Mucosa of descending colon (tissue), 3 donors: ENCODE measurements around the gene ASB9. TPM values are rescaled to one million over a fixed set of nuclear protein-coding genes. Genes with fewer than 3 reads are reported as not detected.
A peak's percentile ranks its signal among the peaks of the same experiment; 100 is the strongest.

ENCODE experiments used
- ATAC-seq: fragments of 200-7000 bp; cut with Tn5 transposase; one replicate; pipeline ENCODE4 v1.9.1; 2020; ENCODE audit warnings: mild to moderate bottlenecking, moderate library complexity
- DNase-seq, 3 donors: peaks; one replicate each; pipeline ENCODE4 v3.0.0-alpha.2; 2020
- H3K36me3 ChIP-seq: fragments of 200-600 bp; one replicate; pipeline ENCODE4 v1.8.0; 2021; ENCODE audit warnings: low read depth, mild to moderate bottlenecking
- H3K4me1 ChIP-seq: fragments of 200-600 bp; one replicate; pipeline ENCODE4 v1.8.0; 2021; ENCODE audit warnings: low read depth, mild to moderate bottlenecking
- H3K4me3 ChIP-seq: fragments of 200-600 bp; one replicate; pipeline ENCODE4 v1.8.0; 2021; ENCODE audit warnings: mild to moderate bottlenecking
- H3K9me3 ChIP-seq: fragments of 200-600 bp; one replicate; pipeline ENCODE4 v1.8.0; 2021; ENCODE audit warnings: mild to moderate bottlenecking
- intact Hi-C, 2 donors: fragments of 100-400 bp; cut with DNase I in 1 of 2; cut with micrococcal nuclease in 1 of 2; formaldehyde crosslinking; loops; one replicate each; pipeline versions ENCODE4 v1.11.0 to v1.11.1; 2022; cut with DNase I, micrococcal nuclease
- total RNA-seq, 3 donors: library from RNA; stranded (reverse); fragmentation: NEBNext Ultra II Directional in 2 of 3; extraction: Animal tissue kit (Norgen Biotek cat#: 25700) in 2 of 3; gene quantifications; one replicate each; pipeline versions ENCODE4 v1.2.1 to v1.2.4, GENCODE V29; 2021 to 2023
- TF ChIP-seq, protein P1 (sequence below): fragments of 200-600 bp; IDR thresholded peaks from one replicate; pipeline ENCODE4 v1.8.0; 2022; ENCODE audit warnings: antibody characterized with exemption, mild to moderate bottlenecking
- donor health status: DM: no; HTN: no; CAD: no; lungs with moderate emphysema.
- donor health status: DM: no; HTN: no; CAD: no.
- donor health status: DM: no; HTN: yes; CAD: no.

Gene ASB9
- total RNA-seq, 3 donors from 2014 or later = 0.63 to 2.7 (median 1.3) TPM

DNA sequence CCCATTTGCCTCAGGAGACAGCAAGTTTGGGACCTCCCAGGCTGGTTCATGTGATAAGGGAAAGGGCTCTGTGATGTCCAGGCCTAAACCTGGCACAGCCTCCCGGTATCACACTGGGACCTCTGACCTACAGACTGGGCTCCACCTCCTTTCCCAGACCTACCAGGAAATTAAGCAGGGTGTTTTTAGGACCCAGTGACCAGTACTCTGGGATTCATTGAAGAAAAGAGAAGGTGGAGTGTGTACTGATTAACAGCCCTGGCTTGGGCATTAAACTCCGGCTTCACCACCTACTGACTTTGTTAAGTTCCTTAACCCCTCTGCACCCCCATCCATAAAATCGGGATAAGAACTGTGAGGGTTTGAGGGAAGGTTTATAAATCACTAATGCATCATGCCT lies 28.6 kb downstream of the ASB9 start:
- ATAC-seq = peak; percentile 52
- TF ChIP-seq, protein P1, sequence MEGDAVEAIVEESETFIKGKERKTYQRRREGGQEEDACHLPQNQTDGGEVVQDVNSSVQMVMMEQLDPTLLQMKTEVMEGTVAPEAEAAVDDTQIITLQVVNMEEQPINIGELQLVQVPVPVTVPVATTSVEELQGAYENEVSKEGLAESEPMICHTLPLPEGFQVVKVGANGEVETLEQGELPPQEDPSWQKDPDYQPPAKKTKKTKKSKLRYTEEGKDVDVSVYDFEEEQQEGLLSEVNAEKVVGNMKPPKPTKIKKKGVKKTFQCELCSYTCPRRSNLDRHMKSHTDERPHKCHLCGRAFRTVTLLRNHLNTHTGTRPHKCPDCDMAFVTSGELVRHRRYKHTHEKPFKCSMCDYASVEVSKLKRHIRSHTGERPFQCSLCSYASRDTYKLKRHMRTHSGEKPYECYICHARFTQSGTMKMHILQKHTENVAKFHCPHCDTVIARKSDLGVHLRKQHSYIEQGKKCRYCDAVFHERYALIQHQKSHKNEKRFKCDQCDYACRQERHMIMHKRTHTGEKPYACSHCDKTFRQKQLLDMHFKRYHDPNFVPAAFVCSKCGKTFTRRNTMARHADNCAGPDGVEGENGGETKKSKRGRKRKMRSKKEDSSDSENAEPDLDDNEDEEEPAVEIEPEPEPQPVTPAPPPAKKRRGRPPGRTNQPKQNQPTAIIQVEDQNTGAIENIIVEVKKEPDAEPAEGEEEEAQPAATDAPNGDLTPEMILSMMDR = no peak
- Histone ChIP-seq H3K4me1 (no peaks in the 10 kb centered on the region), H3K4me3 (no peak overlapping the region), H3K9me3 (no peaks in the 10 kb centered on the region), H3K36me3 (no peaks in the 10 kb centered on the region)
- no peak for DNase-seq
- intact Hi-C loops = no loop called here

- TF ChIP-seq, protein P1 = no peak
- no peaks in the 10 kb centered on the region for H3K36me3 ChIP-seq
- H3K9me3 ChIP-seq = no peaks in the 10 kb centered on the region
- H3K4me1 ChIP-seq = no peaks in the 10 kb centered on the region
- ATAC-seq = no peak
- no peak for DNase-seq
- H3K4me3 ChIP-seq = no peak overlapping the region
- intact Hi-C loops = no loop called here
Measured at GRCh38 chrX:15240414-15240813, 29.5 kb downstream of the ASB9 start.

GRCh38 chrX:15236146-15236545 lies 33.7 kb downstream of the ASB9 start:
- no peak for ATAC-seq
- H3K4me1 ChIP-seq = no peaks in the 10 kb centered on the region
- intact Hi-C loops = no loop called here
- TF ChIP-seq, protein P1 = no peak
- H3K9me3 ChIP-seq = no peaks in the 10 kb centered on the region
- H3K4me3 ChIP-seq = no peak overlapping the region
- no peak for DNase-seq
- no peaks in the 10 kb centered on the region for H3K36me3 ChIP-seq

- Histone ChIP-seq H3K4me3 (no peak overlapping the region), H3K9me3 (no peaks in the 10 kb centered on the region), H3K36me3 (no peaks in the 10 kb centered on the region), H3K4me1 (no peaks in the 10 kb centered on the region)
- no peak for DNase-seq
- no peak for ATAC-seq
- TF ChIP-seq, protein P1 = no peak
- intact Hi-C loops = no loop called here
Measured at GRCh38 chrX:15235001-15235400, 34.9 kb downstream of the ASB9 start.

DNA sequence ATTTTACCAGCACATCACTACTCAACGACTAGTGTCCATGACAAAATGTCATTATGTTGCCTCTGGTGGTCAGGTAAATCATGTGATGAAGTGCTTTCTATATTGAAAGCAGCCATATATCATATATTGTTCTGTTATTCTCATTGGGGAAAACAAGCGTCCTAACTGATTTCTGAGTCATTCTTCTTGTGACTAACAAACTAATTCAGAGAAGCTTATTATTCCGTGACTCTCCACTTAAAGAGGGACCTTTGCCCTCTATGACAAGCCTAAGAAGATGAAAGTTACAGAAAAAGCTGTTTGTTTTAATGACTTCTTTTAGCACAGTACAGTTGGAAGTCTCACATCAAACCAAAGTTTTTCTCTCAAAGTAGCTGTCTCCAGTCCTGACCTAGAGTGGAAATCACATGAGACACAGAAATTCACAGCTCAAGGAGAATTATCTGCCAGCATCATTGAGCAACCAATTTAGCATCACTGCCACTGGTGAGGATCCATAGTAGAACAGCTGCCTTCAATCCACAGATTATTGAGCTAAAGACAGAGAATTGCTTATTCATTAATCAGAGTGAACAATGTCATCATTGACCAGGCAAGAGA lies 36.4 kb downstream of the ASB9 start:
- no peak for DNase-seq
- Histone ChIP-seq H3K36me3 (no peaks in the 10 kb centered on the region), H3K4me1 (no peaks in the 10 kb centered on the region), H3K9me3 (no peaks in the 10 kb centered on the region), H3K4me3 (no peak overlapping the region)
- ATAC-seq = no peak
- intact Hi-C loops = no loop called here
- TF ChIP-seq, protein P1 = no peak

DNA sequence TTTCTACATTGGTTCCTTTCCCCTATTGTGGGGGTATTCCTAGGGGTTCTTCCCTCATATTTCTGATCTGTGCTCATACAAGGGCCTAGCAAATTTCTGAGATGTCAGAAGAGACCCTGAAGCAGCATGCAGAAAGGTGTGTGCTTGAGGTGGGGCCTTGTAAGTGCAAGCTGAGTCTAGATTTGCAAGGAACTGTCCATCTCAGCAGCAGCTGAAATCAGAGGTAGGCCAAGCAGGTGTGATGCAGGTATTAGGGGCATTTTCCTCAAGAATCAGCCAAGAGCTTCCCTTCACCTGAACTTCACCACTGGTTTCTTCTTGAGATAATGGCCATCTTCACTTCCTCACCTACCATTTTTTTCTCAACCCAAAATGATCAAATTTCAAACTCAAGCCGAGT lies 45.1 kb downstream of the ASB9 start:
- Histone ChIP-seq H3K9me3 (no peaks in the 10 kb centered on the region), H3K4me1 (no peaks in the 10 kb centered on the region), H3K36me3 (no peaks in the 10 kb centered on the region), H3K4me3 (no peak overlapping the region)
- ATAC-seq (no peak), DNase-seq (no peak)
- intact Hi-C loops = no loop called here
- TF ChIP-seq, protein P1 = no peak
